SH-SY5Y (cell line): ENCODE measurements around the gene VPS11.
A peak's percentile ranks its signal among the peaks of the same experiment; 100 is the strongest.

Source experiments
- GATA2 ChIP-seq: IDR thresholded peaks from 2 replicates; pipeline ENCODE4 v1.6.1; 2011; ENCODE audit warnings: mild to moderate bottlenecking, low read depth, low read length
- GATA3 ChIP-seq: IDR thresholded peaks from 2 replicates; pipeline ENCODE4 v1.6.1; 2011; ENCODE audit warnings: low read depth, mild to moderate bottlenecking, low read length, moderate library complexity

VPS11 gene

GRCh38 chr11:119117004-119117706 is 49.5 kb downstream of the VPS11 start:
- TF ChIP-seq GATA2, result no peak
- no peak for TF ChIP-seq GATA3

GRCh38 chr11:119118227-119118626 is 50.6 kb downstream of the VPS11 start:
- TF ChIP-seq GATA2, result no peak

GRCh38 chr11:119118946-119119345 is 51.3 kb downstream of the VPS11 start:
- TF ChIP-seq GATA2, result no peak
- no peak for TF ChIP-seq GATA3

GRCh38 chr11:119120639-119121007 is 53.0 kb downstream of the VPS11 start:
- no peak for TF ChIP-seq GATA3
- TF ChIP-seq GATA2, result no peak

DNA sequence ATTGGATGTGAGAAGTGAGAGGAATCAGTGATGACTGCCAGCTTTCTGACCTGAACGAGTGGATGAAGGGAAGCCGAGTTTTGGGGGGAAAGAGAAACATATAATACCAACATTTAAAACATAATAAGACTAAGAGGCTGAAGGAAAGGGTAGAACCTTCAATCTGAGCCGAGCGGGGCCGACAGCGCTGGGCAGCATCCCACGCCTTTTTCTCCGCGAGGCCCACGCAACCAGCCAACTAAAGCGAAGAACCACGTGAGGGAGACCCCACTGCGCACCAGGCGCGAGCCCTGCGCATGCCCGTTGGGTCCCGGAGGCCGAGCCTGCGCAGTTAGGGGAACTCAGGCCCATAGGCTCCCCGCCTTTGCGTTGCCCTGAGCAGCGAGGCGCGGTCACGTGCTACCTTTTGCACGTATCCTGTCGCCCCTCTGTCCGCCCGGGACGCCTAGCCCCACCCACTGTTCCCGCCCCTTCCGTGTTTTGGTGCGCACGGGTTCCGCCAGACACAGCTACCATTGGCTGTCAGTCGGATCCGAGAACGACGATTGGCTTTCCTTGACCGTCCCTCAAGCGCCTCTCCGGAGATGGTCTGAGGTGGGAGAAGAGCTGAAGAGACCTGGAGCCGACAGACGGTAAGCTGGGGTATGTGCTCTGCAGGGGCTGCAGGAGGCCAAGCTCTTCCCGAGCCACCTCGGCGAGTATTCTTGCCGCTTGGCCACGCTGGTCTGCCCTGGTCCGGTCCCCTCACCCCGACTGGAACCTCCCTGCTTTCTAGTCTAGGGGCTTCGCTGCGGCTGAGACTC is 53.6 kb downstream of the VPS11 start, which contains the start of gene HINFP:
TSS of gene HINFP (plus strand) at position 573 of the 803 bp plus-strand sequence. CDS start 5,365 bp downstream, outside the sequence.
- TF ChIP-seq GATA2 (peak; percentile 10; the same call in 1 of the 2 replicates), GATA3 (no peak)

DNA sequence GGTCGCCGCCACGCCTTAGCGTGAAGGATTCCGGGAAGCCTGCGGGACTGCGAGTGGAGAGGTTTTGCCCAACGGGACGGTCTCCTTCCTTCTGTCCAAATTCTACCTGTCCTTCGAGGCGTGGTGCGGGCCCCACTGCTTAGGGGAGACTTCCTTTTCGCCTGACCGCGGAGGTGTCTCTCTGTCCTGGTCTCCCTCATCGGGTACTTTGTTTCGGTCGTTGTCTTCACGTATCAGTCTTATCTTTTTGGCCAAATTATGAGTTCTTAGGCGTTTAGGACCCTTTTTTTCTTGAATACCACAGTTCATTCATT is 54.1 kb downstream of the VPS11 start:
- TF ChIP-seq GATA2, result no peak
- TF ChIP-seq GATA3, result no peak

DNA sequence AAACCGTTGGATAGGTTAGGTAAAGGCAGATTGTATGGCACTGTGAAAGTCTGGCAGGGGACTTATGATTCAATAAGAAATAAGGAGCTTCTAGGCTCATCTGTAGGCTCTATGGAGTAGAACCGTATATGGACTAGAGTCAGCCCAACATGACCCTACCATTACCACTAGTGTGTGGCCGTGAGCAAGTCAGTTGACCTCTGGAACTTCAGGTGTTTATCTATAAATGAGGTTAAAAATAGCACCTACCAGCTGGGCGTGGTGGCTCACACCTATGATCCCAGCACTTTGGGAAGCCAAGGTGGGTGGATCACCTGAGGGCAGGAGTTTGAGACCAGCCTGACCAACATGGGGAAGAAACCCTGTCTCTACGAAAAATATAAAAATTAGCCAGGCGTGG is 58.2 kb downstream of the VPS11 start:
- TF ChIP-seq GATA3 (no peak), GATA2 (no peak)

DNA sequence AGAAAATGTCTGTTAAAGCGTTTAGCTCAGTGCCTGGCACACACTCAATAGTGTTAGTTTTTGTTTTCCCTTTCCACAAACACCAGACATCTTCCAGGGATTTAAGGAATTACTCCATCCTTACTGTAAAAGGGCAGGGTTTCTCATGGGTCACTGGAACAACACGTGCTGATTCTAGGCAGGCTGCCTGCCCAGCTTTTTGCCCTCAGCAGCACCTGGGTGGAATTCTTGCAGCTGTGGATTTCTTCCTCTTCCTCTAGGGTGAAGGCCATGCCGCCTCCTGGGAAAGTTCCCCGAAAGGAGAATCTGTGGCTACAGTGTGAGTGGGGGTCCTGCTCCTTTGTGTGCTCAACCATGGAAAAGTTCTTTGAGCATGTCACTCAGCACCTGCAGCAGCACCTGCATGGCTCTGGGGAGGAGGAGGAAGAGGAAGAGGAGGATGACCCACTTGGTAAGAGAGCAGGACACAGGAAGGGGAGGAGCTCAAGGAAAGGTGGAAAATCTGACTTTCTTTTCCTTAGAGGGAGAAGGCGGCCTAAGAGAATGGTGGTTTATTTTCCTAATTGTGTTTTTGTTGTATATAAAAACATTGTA is 59.2 kb downstream of the VPS11 start:
- TF ChIP-seq GATA2 (no peak), GATA3 (no peak)

DNA sequence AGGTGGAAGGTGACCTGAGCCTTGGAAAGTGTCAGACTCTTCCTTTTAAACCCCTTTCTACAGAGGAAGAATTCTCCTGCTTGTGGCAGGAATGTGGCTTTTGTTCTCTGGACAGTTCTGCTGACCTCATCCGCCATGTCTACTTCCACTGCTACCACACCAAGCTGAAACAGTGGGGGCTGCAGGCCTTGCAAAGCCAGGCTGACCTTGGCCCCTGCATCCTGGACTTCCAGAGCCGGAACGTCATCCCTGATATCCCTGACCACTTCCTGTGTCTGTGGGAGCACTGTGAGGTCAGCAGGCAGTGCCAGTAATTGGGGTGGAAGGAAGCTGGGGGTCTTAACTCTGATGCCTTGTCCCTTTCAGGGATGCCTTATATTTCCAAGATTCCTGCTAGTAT is 63.0 kb downstream of the VPS11 start:
- no peak for TF ChIP-seq GATA3
- no peak for TF ChIP-seq GATA2
